ENCODE results near the gene MGMT.

Gene MGMT

GRCh38 chr10:129655679-129656031 lies 188.6 kb downstream of the MGMT start:
- DNase-seq (ENCODE audit: low read depth) = no peak

GRCh38 chr10:129656642-129657041 lies 189.6 kb downstream of the MGMT start:
- no peak for DNase-seq (ENCODE audit: low read depth)

GRCh38 chr10:129657297-129658017 lies 190.4 kb downstream of the MGMT start:
- no peak for DNase-seq (ENCODE audit: low read depth)

- no peak for DNase-seq (ENCODE audit: low read depth)
Measured at GRCh38 chr10:129658376-129659072, 191.5 kb downstream of the MGMT start.

GRCh38 chr10:129659508-129660268 lies 192.6 kb downstream of the MGMT start:
- DNase-seq (ENCODE audit: low read depth) = no peak

GRCh38 chr10:129660569-129660968 lies 193.5 kb downstream of the MGMT start:
- DNase-seq (ENCODE audit: low read depth) = no peak

- no peak for DNase-seq (ENCODE audit: low read depth)
Measured at GRCh38 chr10:129662426-129662825, 195.4 kb downstream of the MGMT start.

GRCh38 chr10:129670124-129670523 lies 203.1 kb downstream of the MGMT start:
- no peak for DNase-seq (ENCODE audit: low read depth)

- no peak for DNase-seq (ENCODE audit: low read depth)
Measured at GRCh38 chr10:129673292-129673691, 206.3 kb downstream of the MGMT start.

- no peak for DNase-seq (ENCODE audit: low read depth)
Measured at GRCh38 chr10:129675027-129675769, 208.2 kb downstream of the MGMT start.

GRCh38 chr10:129676014-129676413 lies 209.0 kb downstream of the MGMT start:
- no peak for DNase-seq (ENCODE audit: low read depth)

- no peak for DNase-seq (ENCODE audit: low read depth)
Measured at GRCh38 chr10:129677377-129677927, 210.4 kb downstream of the MGMT start.

- no peak for DNase-seq (ENCODE audit: low read depth)
Measured at GRCh38 chr10:129678186-129678585, 211.1 kb downstream of the MGMT start.

- no peak for DNase-seq (ENCODE audit: low read depth)
Measured at GRCh38 chr10:129679207-129679606, 212.2 kb downstream of the MGMT start.

- DNase-seq (ENCODE audit: low read depth) = no peak
Measured at GRCh38 chr10:129680661-129681344, 213.8 kb downstream of the MGMT start.

- no peak for DNase-seq (ENCODE audit: low read depth)
Measured at GRCh38 chr10:129681856-129682255, 214.8 kb downstream of the MGMT start.

- no peak for DNase-seq (ENCODE audit: low read depth)
Measured at GRCh38 chr10:129683519-129683918, 216.5 kb downstream of the MGMT start.

GRCh38 chr10:129683920-129684319 lies 216.9 kb downstream of the MGMT start:
- no peak for DNase-seq (ENCODE audit: low read depth)

GRCh38 chr10:129685271-129685670 lies 218.2 kb downstream of the MGMT start:
- DNase-seq (ENCODE audit: low read depth) = no peak

- DNase-seq (ENCODE audit: low read depth) = no peak
Measured at GRCh38 chr10:129689671-129690071, 222.6 kb downstream of the MGMT start.

Data from activated T-cell treated with anti-CD3 and anti-CD28 coated beads for 24 hours (primary cell).